ENCODE data around the gene BBS2. TPM values are rescaled to one million over a fixed set of nuclear protein-coding genes. Genes with fewer than 3 reads are reported as not detected.
A peak's percentile ranks its signal among the peaks of the same experiment; 100 is the strongest.

The BBS2 gene
- total RNA-seq, 2 experiments from 2014 or later = 13.9 to 18.3 TPM

DNA sequence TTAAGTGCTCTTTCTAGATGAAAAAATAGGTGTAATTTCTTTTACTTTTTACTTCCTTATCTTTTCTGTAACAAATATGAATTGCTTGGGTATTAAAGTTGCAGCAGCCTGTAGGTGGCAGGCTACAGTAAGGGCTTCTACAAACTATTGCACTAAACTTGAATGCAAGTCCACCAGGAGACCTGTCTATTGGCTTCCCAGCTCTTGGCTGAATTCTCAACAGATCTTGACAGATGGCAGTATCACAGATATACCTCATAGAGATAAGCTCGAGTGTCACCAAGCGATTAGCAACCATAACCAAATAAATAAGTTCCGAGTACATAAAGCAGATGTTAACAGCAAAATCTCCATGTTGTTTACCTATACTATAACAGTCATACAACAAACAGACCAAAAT is 5.9 kb downstream of the BBS2 start:
- intact Hi-C loops (cut with micrococcal nuclease; ENCODE audit: unreplicated experiment) = loop anchor here (1.0 kb wide), 1 partner anchor 86 kb away; no protein-coding TSS in a partner anchor
- H3K4me1 ChIP-seq (ENCODE audit: insufficient read depth, low read length, poor library complexity, severe bottlenecking) = peaks cover 3% of the 10 kb centered on the region
- no TSS peak for BruUV-seq (replicated peaks)
- no peaks in the 10 kb centered on the region for H3K36me3 ChIP-seq (ENCODE audit: insufficient read depth, low read length)
- H4K20me1 ChIP-seq (ENCODE audit: insufficient read depth, low read length) = no peaks in the 10 kb centered on the region
- H3K9me2 ChIP-seq (ENCODE audit: insufficient read depth, low read length) = no peaks in the 10 kb centered on the region
- no peak overlapping the region for H3K4me3 ChIP-seq (ENCODE audit: low read depth, low read length, poor library complexity, severe bottlenecking)
- CTCF ChIA-PET (ENCODE audit: unreplicated experiment) = interaction anchor here (0.6 kb wide), 1 partner anchor 32 kb away, joined by 3 read pairs; no protein-coding TSS in a partner anchor
- 0 out of 2 replicates have a peak, but pooled peaks cover 4% of the 10 kb centered on the region for H3K9me3 ChIP-seq (ENCODE audit: low read length)
- DNase-seq (ENCODE audit: low spot score) = peak; percentile 74
- H3K27ac ChIP-seq (ENCODE audit: low read depth, low read length, poor library complexity, severe bottlenecking) = no peak overlapping the region
- H2AFZ ChIP-seq (ENCODE audit: low read length) = no peak overlapping the region; the same call in 1 of the 2 replicates
- H3K4me2 ChIP-seq (ENCODE audit: low read length) = no peak overlapping the region
- no peak for TF ChIP-seq EZH2phosphoT487 (IDR thresholded peaks at IDR 0.05; ENCODE audit: borderline replicate concordance, low read depth, low read length)
- TF ChIP-seq, protein P1, sequence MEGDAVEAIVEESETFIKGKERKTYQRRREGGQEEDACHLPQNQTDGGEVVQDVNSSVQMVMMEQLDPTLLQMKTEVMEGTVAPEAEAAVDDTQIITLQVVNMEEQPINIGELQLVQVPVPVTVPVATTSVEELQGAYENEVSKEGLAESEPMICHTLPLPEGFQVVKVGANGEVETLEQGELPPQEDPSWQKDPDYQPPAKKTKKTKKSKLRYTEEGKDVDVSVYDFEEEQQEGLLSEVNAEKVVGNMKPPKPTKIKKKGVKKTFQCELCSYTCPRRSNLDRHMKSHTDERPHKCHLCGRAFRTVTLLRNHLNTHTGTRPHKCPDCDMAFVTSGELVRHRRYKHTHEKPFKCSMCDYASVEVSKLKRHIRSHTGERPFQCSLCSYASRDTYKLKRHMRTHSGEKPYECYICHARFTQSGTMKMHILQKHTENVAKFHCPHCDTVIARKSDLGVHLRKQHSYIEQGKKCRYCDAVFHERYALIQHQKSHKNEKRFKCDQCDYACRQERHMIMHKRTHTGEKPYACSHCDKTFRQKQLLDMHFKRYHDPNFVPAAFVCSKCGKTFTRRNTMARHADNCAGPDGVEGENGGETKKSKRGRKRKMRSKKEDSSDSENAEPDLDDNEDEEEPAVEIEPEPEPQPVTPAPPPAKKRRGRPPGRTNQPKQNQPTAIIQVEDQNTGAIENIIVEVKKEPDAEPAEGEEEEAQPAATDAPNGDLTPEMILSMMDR (conservative IDR thresholded peaks at IDR 0.05; ENCODE audit: low read length) = peak; percentile 97
- H3K79me2 ChIP-seq (ENCODE audit: insufficient read depth, low read depth, low read length) = no peaks in the 10 kb centered on the region
- POLR2A ChIA-PET = interaction anchor here (0.6 to 0.9 kb wide), 4 partner anchors 9 to 78 kb away, joined by 3 to 4 read pairs (median 3); no protein-coding TSS in a partner anchor

DNA sequence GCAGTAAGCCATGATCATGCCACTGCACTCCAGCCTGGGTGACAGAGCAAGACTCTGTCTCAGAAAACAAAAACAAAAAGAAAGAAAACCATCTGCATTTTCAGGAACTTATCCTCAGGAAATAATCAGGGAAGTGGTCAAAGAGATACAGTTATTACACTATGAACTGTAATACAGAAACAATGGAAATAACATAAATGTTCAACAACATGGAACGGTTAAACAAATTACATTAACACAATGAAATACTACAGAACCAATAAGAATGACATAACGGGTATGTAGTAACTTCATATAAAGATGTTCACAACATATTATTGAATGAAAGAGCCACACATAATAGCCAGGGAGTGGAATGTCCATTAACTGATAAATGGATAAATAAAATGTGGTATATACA is 6.7 kb downstream of the BBS2 start:
- no TSS peak for BruUV-seq (replicated peaks)
- intact Hi-C loops (cut with micrococcal nuclease; ENCODE audit: unreplicated experiment) = no loop called here
- ChIA-PET CTCF (ENCODE audit: unreplicated experiment) (no interaction called here), POLR2A (interaction anchor here (0.9 kb wide), 1 partner anchor 10 kb away, joined by 4 read pairs; no protein-coding TSS in a partner anchor)
- Histone ChIP-seq H3K79me2 (ENCODE audit: insufficient read depth, low read depth, low read length) (no peaks in the 10 kb centered on the region), H3K4me3 (ENCODE audit: low read depth, low read length, poor library complexity, severe bottlenecking) (no peak overlapping the region), H3K36me3 (ENCODE audit: insufficient read depth, low read length) (no peaks in the 10 kb centered on the region), H3K9me2 (ENCODE audit: insufficient read depth, low read length) (no peaks in the 10 kb centered on the region), H2AFZ (ENCODE audit: low read length) (no peak overlapping the region), H3K27ac (ENCODE audit: low read depth, low read length, poor library complexity, severe bottlenecking) (no peak overlapping the region), H3K4me2 (ENCODE audit: low read length) (no peak overlapping the region), H3K9me3 (ENCODE audit: low read length) (0 out of 2 replicates have a peak, but pooled peaks cover 4% of the 10 kb centered on the region), H3K4me1 (ENCODE audit: insufficient read depth, low read length, poor library complexity, severe bottlenecking) (no peaks in the 10 kb centered on the region), H4K20me1 (ENCODE audit: insufficient read depth, low read length) (no peaks in the 10 kb centered on the region)
- no peak for TF ChIP-seq EZH2phosphoT487 (IDR thresholded peaks at IDR 0.05; ENCODE audit: borderline replicate concordance, low read depth, low read length)
- TF ChIP-seq, protein P1 (conservative IDR thresholded peaks at IDR 0.05; ENCODE audit: low read length) = no peak
- DNase-seq (ENCODE audit: low spot score) = no peak

DNA sequence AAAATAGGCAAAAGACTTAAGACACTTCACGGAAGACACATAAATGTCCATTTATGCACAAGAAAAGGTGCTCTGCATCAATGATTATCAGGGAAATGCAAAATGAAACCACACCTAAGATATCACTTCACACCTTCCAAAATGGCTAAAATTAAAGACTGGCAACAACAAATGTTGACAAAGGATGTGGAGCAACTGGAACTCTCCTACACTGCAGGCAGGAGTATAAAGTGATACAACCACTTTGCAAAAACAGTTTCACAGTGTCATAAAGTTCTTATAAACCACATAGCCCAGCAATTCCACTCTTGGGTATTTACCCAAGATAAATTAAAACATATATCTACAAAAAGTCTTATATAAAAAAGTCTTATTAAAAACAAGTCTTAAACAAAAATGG is 7.8 kb downstream of the BBS2 start:
- Histone ChIP-seq H2AFZ (ENCODE audit: low read length) (no peak overlapping the region), H3K9me3 (ENCODE audit: low read length) (0 out of 2 replicates have a peak, but pooled peaks cover 4% of the 10 kb centered on the region), H3K4me3 (ENCODE audit: low read depth, low read length, poor library complexity, severe bottlenecking) (no peak overlapping the region), H3K27ac (ENCODE audit: low read depth, low read length, poor library complexity, severe bottlenecking) (no peak overlapping the region), H3K9me2 (ENCODE audit: insufficient read depth, low read length) (no peaks in the 10 kb centered on the region), H3K4me1 (ENCODE audit: insufficient read depth, low read length, poor library complexity, severe bottlenecking) (no peaks in the 10 kb centered on the region), H3K79me2 (ENCODE audit: insufficient read depth, low read depth, low read length) (no peaks in the 10 kb centered on the region), H3K36me3 (ENCODE audit: insufficient read depth, low read length) (no peaks in the 10 kb centered on the region), H4K20me1 (ENCODE audit: insufficient read depth, low read length) (no peaks in the 10 kb centered on the region), H3K4me2 (ENCODE audit: low read length) (no peak overlapping the region)
- ChIA-PET CTCF (ENCODE audit: unreplicated experiment) (no interaction called here), POLR2A (no interaction called here)
- no peak for DNase-seq (ENCODE audit: low spot score)
- BruUV-seq (replicated peaks) = no TSS peak
- TF ChIP-seq, protein P1 (conservative IDR thresholded peaks at IDR 0.05; ENCODE audit: low read length) = no peak
- no peak for TF ChIP-seq EZH2phosphoT487 (IDR thresholded peaks at IDR 0.05; ENCODE audit: borderline replicate concordance, low read depth, low read length)
- intact Hi-C loops (cut with micrococcal nuclease; ENCODE audit: unreplicated experiment) = no loop called here
